SJSA1 (cell line): Measurements from ENCODE around the gene POU3F1. TPM values are rescaled to one million over a fixed set of nuclear protein-coding genes. Genes with fewer than 3 reads are reported as not detected.
"Not testable (repeated sequence)": the region's sequence is repeated elsewhere in the genome, so short reads cannot be mapped to it uniquely, and the experiment has no call there.

Experiments used
- DNase-seq, 2 experiments: peaks; one replicate each; pipeline ENCODE4 v3.0.0-alpha.2; 2015 to 2020; ENCODE audit warnings: low spot score in 2 of 2, low read depth in 1 of 2
- H3K27ac ChIP-seq: fragments of 250-450 bp; sonication (Bioruptor Pico); 2 replicates; pipeline ENCODE4 v1.5.1; 2020; ENCODE audit warnings: mild to moderate bottlenecking, moderate library complexity
- H3K27me3 ChIP-seq: fragments of 250-450 bp; sonication (Bioruptor Pico); replicated peaks from 2 replicates; pipeline ENCODE4 v1.5.1; 2020; ENCODE audit warnings: mild to moderate bottlenecking, moderate library complexity
- H3K36me3 ChIP-seq: fragments of 250-450 bp; sonication (Bioruptor Pico); 2 replicates; pipeline ENCODE4 v1.5.1; 2020; ENCODE audit warnings: mild to moderate bottlenecking
- H3K4me1 ChIP-seq: fragments of 250-450 bp; sonication (Bioruptor Pico); replicated peaks from 2 replicates; pipeline ENCODE4 v1.6.1; 2021; ENCODE audit warnings: mild to moderate bottlenecking
- H3K4me3 ChIP-seq: fragments of 250-450 bp; sonication (Bioruptor Pico); 2 replicates; pipeline ENCODE4 v1.5.1; 2020; ENCODE audit warnings: mild to moderate bottlenecking
- H3K9me3 ChIP-seq: fragments of 250-450 bp; sonication (Bioruptor Pico); replicated peaks from 2 replicates; pipeline ENCODE4 v1.5.1; 2020; ENCODE audit warnings: mild to moderate bottlenecking
- total RNA-seq: library from RNA; depleted of rRNA; stranded (reverse); fragments of >200 nt; shearing (Covaris generic); gene quantifications from 2 replicates; pipeline ENCODE4 v1.2.3, GENCODE V29; 2014

POU3F1 gene
- total RNA-seq, 1 experiment from 2014 or later, result 0.26 TPM

DNA sequence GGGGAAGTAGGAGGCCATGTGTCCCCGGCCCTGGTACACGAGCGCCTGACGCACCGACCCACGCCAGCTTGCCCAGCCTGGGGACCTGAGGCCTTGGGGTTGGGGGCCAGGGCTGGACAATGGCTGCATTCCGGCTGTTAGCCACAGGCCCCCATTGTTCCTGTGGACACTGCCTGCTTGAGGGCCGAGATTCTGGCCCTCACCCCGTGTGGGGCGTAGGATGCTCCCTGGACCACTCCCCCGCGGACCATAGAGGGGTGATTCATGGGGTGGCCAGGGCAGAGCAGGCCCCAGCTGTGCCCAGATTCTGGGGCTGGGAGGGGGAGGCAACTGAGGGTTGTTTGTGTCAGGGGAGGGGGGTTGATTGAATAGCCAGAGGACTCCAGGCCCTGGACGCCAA lies 11.7 kb downstream of the POU3F1 start:
- no peak overlapping the region for H3K4me3 ChIP-seq
- no peak overlapping the region for H3K27ac ChIP-seq
- no peak for DNase-seq
- peaks cover 13% of the 10 kb centered on the region for H3K4me1 ChIP-seq
- H3K9me3 ChIP-seq, result no peaks in the 10 kb centered on the region
- H3K27me3 ChIP-seq, result no peaks in the 10 kb centered on the region; the same call in 1 of the 2 replicates
- no peaks in the 10 kb centered on the region for H3K36me3 ChIP-seq

DNA sequence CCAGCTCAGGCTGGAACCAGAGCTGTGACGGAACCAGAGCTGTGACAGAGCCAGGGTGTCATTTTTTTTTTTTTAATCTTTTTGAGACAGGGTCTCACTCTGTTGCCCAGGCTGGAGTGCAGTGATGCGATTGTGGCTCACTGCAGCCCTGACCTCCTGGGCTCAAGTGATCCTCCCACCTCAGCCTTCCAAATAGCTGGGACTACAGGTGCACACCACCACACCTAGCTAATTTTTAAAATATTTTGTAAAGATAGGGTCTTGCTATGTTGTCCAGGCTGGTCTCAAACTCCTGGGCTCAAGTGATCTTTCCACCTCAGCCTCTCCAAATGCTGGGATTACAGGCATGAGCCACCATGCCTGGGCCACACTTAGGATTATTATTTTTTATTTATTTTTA lies 13.6 kb downstream of the POU3F1 start:
- DNase-seq, H3K27me3 ChIP-seq, H3K36me3 ChIP-seq, H3K27ac ChIP-seq, H3K4me3 ChIP-seq, H3K9me3 ChIP-seq: not testable (repeated sequence)
- H3K4me1 ChIP-seq, result peaks cover 16% of the 10 kb centered on the region

DNA sequence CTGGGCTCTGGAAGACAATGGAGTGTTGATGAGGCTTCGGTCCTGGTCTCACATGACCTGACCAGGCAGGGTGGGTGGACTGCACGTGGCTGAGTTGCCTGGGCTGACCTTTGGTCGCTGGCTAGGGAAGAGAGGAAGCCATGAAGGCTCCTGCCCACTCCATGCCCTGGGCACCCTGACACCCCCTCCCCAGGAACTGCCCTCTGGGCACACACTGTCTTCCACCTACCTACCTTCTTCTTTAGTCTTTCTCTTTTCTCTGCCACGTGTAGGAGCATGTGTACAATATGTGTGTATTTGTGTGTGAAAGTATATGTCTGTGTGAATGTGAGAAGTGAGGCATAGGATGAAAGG lies 15.1 kb downstream of the POU3F1 start:
- peaks cover 6% of the 10 kb centered on the region; the same call in 1 of the 2 replicates for H3K36me3 ChIP-seq

DNA sequence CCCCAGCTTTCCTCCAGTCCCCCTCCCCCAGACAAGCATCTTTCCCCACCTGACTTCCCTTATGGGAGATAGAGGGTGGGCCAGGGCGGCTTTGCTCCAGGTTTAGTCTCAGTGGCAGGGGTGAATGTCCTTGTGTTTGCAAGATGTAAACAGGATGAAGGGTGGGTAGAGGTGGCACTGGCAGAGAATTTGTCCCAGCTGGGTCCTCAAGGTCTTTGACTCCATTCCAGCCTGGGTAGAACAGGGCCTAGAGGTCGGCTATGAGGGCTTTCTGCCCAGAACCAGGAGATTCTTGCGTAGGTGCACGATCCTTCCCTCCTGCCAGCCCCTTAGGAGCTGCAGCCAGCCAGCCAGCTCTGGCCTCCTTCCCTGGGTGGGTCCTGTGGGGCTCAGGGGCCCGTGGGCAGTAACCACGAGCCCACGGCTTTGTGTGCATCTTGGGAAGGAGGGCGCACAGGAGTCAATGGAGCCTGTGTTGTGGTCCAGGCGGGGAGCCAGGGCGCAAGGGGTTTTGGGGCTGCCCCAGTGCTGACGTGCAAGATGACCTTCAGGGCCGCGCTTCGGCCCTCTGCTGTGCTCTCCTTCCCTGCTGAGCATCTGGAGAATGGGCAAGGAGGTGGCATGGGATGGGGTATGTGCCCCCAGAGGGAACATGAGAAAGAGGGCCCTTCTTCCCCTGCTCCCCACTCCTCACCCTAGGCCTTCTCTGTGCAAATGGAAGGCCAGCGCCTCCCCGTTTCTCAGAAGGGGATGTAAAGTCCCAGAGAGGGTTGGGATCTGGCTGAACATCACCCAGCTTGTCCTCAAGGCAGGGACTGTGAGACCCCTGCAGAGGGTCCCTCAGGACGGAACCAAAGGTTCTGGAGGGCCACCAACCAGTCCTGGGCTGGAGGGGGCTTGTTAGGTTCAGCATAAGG lies 15.7 kb downstream of the POU3F1 start:
- Histone ChIP-seq H3K36me3 (peaks cover 12% of the 10 kb centered on the region), H3K4me3 (no peak overlapping the region), H3K27me3 (no peaks in the 10 kb centered on the region), H3K9me3 (no peaks in the 10 kb centered on the region), H3K4me1 (peaks cover 16% of the 10 kb centered on the region), H3K27ac (no peak overlapping the region)
- no peak for DNase-seq

More for the DNA sequence above, 15.1 kb downstream of the POU3F1 start:
- no peaks in the 10 kb centered on the region for H3K9me3 ChIP-seq
- peaks cover 16% of the 10 kb centered on the region for H3K4me1 ChIP-seq
- no peak for DNase-seq
- H3K27ac ChIP-seq, result no peak overlapping the region
- no peak overlapping the region for H3K4me3 ChIP-seq
- H3K27me3 ChIP-seq, result no peaks in the 10 kb centered on the region

DNA sequence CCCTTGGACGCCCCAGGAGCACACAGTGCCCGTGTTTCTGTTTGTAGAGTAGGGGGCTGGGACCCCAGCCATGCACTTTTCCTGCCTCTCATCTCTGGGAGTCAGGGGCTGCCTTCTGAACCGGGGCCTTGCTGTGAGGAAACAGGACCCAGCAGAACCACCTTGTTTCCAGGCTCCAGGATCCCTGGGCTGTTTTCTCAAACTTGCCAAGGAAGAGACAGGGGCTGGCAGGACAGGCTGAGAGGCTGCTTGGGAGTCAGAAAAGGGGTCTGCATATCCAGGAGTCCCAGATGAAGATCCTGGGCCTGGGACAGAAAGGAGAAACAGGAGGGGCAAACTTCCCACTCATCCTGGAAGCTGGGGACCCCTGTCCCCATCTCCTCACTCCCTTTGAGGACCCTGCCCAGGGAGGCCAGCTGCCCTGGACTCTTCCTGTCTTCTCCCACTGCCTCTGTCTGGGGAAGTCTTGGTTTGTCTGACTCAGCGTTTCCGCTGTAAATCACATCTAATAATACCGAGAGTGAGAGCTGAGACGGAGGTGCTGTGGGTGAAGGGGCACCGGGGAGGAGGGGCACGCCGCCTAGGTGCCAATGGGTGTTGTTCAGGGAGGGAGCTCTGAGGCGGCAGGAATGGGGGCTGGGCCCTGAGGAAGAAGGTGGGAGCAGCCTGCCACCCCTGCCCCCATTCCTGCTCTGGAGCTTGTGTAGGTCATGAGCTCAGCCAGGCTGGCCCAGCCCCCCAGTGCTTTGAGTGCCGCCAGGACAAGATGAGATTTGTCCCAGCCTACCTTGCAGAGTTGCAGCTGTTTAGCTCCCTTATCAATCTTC lies 16.7 kb downstream of the POU3F1 start:
- Histone ChIP-seq H3K9me3 (no peaks in the 10 kb centered on the region), H3K36me3 (peaks cover 21% of the 10 kb centered on the region), H3K4me1 (peaks cover 16% of the 10 kb centered on the region), H3K27me3 (no peaks in the 10 kb centered on the region), H3K4me3 (no peak overlapping the region), H3K27ac (0 out of 2 replicates have a peak overlapping the region, but pooled peaks have one; percentile 2)
- peak in 1 of 2 experiments; percentile 64 for DNase-seq

DNA sequence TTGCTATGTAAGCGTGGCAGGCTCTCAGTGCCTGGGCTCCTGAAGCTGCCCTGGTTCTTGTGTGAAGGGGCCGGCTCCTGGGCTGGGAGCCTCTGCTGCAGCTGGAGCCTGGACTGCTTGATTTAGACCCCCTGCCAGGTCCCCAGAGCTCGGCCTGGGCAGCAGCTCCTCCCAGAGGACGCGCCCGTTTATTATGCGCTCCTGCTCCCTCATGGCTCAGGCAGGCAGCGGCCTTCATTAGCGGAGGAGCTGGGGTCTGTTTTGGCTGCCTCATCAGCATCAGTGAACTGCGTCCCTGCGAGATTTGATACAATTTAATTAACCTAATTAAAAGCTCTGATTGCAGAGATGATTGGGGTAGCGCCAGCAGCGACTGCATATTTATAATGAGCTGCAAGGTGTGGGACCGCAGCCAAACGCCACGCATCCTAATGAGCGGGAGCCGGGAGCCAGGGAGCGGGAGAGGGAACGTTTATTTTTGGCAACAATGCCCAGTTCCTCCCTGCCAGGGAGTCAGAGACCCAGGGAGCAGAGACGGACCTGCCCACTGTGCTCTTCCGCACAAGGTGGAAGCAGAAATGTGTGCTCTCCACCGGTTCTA lies 17.4 kb downstream of the POU3F1 start:
- Histone ChIP-seq H3K4me3 (no peak overlapping the region), H3K36me3 (peaks cover 29% of the 10 kb centered on the region), H3K4me1 (peaks cover 16% of the 10 kb centered on the region), H3K9me3 (no peaks in the 10 kb centered on the region), H3K27me3 (no peaks in the 10 kb centered on the region), H3K27ac (no peak overlapping the region)
- DNase-seq, result no peak

DNA sequence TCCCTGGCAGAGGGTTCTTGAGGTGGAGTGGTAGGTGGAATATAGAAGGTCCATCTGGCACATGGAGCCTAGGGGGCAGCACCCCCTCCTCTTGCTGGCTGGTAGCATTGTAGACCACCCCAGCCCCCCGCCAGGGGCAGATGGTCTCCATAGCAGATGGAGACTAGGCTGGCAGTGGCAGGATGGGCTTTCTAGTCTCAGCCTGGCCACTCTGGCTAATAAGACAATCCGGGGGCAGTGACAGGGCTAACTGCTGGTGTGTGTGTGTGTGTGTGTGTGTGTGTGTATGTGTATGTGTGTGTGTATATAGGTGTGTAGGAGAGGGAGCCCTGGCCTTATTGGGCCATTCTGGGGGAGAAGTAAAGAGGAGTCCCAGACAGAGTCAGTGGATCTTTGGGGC lies 17.9 kb downstream of the POU3F1 start:
- no peak overlapping the region for H3K4me3 ChIP-seq
- peaks cover 34% of the 10 kb centered on the region for H3K36me3 ChIP-seq
- no peaks in the 10 kb centered on the region for H3K27me3 ChIP-seq
- H3K27ac ChIP-seq, result no peak overlapping the region
- DNase-seq, result no peak
- no peaks in the 10 kb centered on the region for H3K9me3 ChIP-seq
- peaks cover 16% of the 10 kb centered on the region for H3K4me1 ChIP-seq

DNA sequence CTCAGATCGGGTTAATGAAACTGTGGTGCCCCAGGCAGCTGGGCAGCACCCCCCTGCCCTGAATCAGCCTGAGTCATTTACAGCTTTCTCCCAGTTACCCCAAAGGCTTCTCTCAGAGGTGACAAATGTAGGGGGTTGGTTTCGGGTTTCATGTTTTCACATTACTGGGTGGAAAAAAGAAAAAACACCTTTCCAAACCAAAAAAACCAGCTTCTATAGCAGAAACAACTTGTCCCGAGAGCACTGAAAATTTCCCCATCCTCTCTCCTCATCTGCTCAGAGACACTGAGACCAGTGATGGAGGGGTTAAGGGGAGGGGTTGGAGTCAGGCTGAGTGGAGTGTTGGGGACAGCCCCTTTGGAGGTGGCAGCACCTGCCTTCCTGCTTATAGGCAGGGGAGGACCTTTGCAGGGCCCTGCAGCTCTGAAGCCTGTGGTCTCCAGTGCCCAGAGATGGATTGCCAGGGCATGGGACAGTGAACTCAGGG lies 18.4 kb downstream of the POU3F1 start:
- H3K9me3 ChIP-seq, result no peaks in the 10 kb centered on the region
- no peak for DNase-seq
- H3K27me3 ChIP-seq, result no peaks in the 10 kb centered on the region
- H3K27ac ChIP-seq, result no peak overlapping the region
- H3K4me3 ChIP-seq, result no peak overlapping the region
- H3K36me3 ChIP-seq, result peaks cover 39% of the 10 kb centered on the region
- peaks cover 16% of the 10 kb centered on the region for H3K4me1 ChIP-seq

DNA sequence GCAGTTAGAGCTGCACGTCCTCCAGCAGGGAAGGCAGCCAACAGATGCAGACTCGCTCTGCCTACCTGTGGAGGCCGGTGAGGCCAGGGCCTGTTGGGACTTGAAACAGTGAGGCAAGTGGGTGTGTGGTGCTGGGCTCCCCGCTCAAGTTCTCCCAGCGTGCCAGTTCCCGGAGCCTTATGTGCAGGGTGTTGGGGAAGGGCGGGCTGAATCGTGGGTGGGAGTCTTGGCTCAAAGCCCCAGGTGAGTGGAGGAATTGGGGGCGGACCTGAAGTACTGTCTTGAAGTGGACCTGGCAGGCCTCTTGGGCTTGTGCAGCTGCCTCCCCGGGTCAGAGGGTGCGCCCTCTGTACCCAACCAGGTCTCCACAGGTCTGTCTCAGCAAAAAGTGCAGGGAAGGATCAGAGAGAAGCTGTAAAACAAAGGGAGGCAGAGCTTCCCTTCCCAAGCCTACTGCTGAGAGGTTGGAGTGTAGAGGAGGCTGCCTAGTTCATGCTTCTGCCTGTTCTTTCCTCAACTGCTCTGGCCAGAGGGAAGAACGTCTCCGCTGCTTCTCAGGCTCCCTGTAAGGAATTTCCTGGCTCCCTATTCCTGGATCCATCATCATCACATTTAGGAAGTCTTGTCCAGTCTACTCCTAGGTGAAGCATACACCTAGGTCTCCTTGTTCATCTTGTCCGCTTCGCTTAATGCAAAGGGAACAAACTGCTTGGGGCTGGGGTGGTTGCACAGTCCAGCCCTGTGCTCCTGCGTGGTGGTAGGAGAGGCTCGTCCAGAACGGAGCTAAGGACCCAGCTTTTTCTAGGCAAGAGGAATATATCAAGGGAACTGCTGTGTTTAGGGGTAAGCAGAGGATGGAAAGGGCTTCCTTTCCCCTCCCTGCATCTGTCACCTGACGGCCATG lies 19.1 kb downstream of the POU3F1 start:
- Histone ChIP-seq H3K9me3 (no peaks in the 10 kb centered on the region), H3K36me3 (peaks cover 46% of the 10 kb centered on the region), H3K27ac (no peak overlapping the region), H3K27me3 (no peaks in the 10 kb centered on the region), H3K4me1 (peaks cover 16% of the 10 kb centered on the region), H3K4me3 (no peak overlapping the region)
- no peak for DNase-seq

DNA sequence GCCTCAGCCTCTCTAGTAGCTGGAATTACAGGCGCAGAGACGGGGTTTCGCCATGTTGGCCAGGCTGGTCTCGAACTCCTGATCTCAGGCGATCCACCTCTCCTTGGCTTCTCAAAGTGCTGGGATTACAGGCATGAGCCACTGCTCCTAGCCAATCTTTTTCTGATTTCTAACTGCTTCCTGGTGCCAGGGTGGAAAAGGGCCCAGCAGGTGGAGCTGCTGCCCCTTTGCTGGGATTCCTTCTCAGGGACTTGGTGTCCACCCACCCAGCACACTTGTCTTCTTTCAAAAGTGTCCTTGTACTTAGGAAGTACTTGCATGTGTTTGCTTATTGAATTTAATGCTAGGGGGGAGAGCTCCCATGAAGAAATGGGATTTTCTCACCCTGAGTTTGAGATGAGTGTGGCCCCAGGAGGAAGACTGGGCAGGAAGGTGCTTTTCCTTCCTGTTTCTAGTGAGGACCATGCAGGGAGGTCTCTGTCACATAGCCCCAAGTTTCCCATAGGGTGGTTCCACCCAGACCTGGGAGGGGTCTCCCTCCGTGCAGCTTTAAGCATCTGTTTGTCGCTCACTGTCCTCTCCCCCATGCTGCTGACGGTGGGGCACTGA lies 19.9 kb downstream of the POU3F1 start:
- no peak overlapping the region for H3K27ac ChIP-seq
- no peak overlapping the region for H3K4me3 ChIP-seq
- DNase-seq, result peak in 1 of 2 experiments; percentile 42
- peaks cover 54% of the 10 kb centered on the region for H3K36me3 ChIP-seq
- no peaks in the 10 kb centered on the region for H3K9me3 ChIP-seq
- H3K4me1 ChIP-seq, result peaks cover 16% of the 10 kb centered on the region
- no peaks in the 10 kb centered on the region for H3K27me3 ChIP-seq

DNA sequence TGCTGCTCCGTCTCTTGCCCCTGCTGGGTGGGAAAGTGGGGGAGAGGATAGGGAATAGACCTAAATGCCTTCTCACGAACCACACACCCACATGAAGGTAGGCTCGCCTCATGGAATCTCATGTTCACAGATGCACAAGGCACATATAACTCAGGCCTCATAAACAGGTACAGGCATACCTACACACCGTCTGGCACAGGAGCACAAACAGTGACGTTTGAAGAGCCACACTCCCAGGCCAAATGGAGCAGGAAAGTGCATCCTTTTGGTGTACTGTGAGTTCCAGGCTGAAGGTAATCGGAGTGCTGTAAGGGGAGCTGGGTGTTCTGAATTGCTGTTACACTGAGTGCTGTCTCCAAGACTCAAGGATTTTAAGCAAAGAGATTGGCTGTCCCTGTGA lies 20.9 kb downstream of the POU3F1 start:
- Histone ChIP-seq H3K4me1 (peaks cover 16% of the 10 kb centered on the region), H3K36me3 (peaks cover 64% of the 10 kb centered on the region), H3K27ac (no peak overlapping the region), H3K4me3 (no peak overlapping the region), H3K27me3 (no peaks in the 10 kb centered on the region), H3K9me3 (no peaks in the 10 kb centered on the region)
- DNase-seq, result no peak

DNA sequence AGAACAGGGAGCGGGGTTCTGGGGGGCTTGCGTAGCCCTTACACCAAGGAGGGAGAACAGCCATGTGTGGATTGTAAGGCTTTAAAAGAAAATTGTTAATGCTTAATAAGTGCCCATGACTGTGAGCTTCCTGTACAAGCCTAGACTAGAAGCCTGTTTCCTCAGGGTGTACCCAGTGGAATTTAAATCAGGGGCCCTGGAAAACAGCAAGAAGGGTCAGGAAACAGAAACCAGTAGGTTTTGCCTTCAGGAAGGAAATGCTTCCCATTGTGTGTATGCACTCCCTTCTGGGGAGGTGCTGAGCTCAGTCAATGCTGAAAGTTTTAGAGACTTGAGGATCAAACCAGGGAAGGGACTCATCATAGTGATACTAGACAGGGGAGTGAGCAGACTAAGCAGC lies 21.4 kb downstream of the POU3F1 start:
- Histone ChIP-seq H3K9me3 (no peaks in the 10 kb centered on the region), H3K27me3 (no peaks in the 10 kb centered on the region), H3K4me3 (no peak overlapping the region), H3K4me1 (peaks cover 11% of the 10 kb centered on the region), H3K27ac (no peak overlapping the region), H3K36me3 (peaks cover 68% of the 10 kb centered on the region)
- no peak for DNase-seq
